Measurements from ENCODE around the gene EEF1AKMT4.
"Not testable (repeated sequence)": the region's sequence is repeated elsewhere in the genome, so short reads cannot be mapped to it uniquely, and the experiment has no call there.

The EEF1AKMT4 gene

GRCh38 chr3:184261270-184261853 lies 11.9 kb downstream of the EEF1AKMT4 start, which contains the start of gene CAMK2N2:
Gene CAMK2N2 (minus strand): TSS chr3:184261553. CDS start chr3:184261285, 268 bp downstream.
- DNase-seq, result peak; percentile 95

GRCh38 chr3:184261854-184262763 lies 12.6 kb downstream of the EEF1AKMT4 start:
- no peak for DNase-seq

GRCh38 chr3:184262764-184263179 lies 13.3 kb downstream of the EEF1AKMT4 start:
- DNase-seq, result no peak

GRCh38 chr3:184267249-184267648 lies 17.8 kb downstream of the EEF1AKMT4 start:
- not testable (repeated sequence) for DNase-seq

- no peak for DNase-seq
Measured at GRCh38 chr3:184272269-184272668, 22.8 kb downstream of the EEF1AKMT4 start.

GRCh38 chr3:184275381-184275701 lies 25.9 kb downstream of the EEF1AKMT4 start:
- no peak for DNase-seq

GRCh38 chr3:184275961-184276910 lies 26.8 kb downstream of the EEF1AKMT4 start, which contains the start of gene ECE2:
Gene ECE2 (plus strand): TSS chr3:184276022. CDS start chr3:184276154, 132 bp downstream.
- DNase-seq, result no peak

GRCh38 chr3:184277366-184277765 lies 27.9 kb downstream of the EEF1AKMT4 start:
- no peak for DNase-seq

GRCh38 chr3:184282941-184283340 lies 33.5 kb downstream of the EEF1AKMT4 start:
- DNase-seq, result no peak

GRCh38 chr3:184283681-184284080 lies 34.2 kb downstream of the EEF1AKMT4 start:
- no peak for DNase-seq

GRCh38 chr3:184284696-184285095 lies 35.2 kb downstream of the EEF1AKMT4 start:
- DNase-seq, result peak; percentile 88

- DNase-seq, result peak; percentile 85
Measured at GRCh38 chr3:184289426-184289938, 40.0 kb downstream of the EEF1AKMT4 start.

GRCh38 chr3:184290331-184290730 lies 40.9 kb downstream of the EEF1AKMT4 start:
- no peak for DNase-seq

GRCh38 chr3:184291044-184291737 lies 41.7 kb downstream of the EEF1AKMT4 start:
- no peak for DNase-seq

GRCh38 chr3:184291738-184292445 lies 42.4 kb downstream of the EEF1AKMT4 start:
- DNase-seq, result no peak

GRCh38 chr3:184295771-184296170 lies 46.3 kb downstream of the EEF1AKMT4 start:
- DNase-seq, result no peak

GRCh38 chr3:184296616-184297015 lies 47.1 kb downstream of the EEF1AKMT4 start:
- DNase-seq, result no peak

GRCh38 chr3:184298759-184299487 lies 49.5 kb downstream of the EEF1AKMT4 start, which contains the start of gene PSMD2:
Gene PSMD2 (plus strand): TSS chr3:184299241. CDS start chr3:184299267, 26 bp downstream.
- DNase-seq, result peak; percentile 99

- DNase-seq, result no peak
Measured at GRCh38 chr3:184299488-184300377, 50.3 kb downstream of the EEF1AKMT4 start.

GRCh38 chr3:184300378-184300720 lies 50.9 kb downstream of the EEF1AKMT4 start:
- DNase-seq, result no peak
